T-helper 22 cell (primary cell): ENCODE data around the gene PSMB5.
A peak's percentile ranks its signal among the peaks of the same experiment; 100 is the strongest.

Experiments
- DNase-seq: peaks from one replicate; pipeline ENCODE4 v3.0.0-alpha.2; 2020; ENCODE audit warnings: low read depth

The PSMB5 gene

GRCh38 chr14:23058654-23059504 lies 24.2 kb upstream of the PSMB5 start:
- DNase-seq = no peak

GRCh38 chr14:23057757-23058653 lies 23.3 kb upstream of the PSMB5 start:
- DNase-seq = peak; percentile 62

DNA sequence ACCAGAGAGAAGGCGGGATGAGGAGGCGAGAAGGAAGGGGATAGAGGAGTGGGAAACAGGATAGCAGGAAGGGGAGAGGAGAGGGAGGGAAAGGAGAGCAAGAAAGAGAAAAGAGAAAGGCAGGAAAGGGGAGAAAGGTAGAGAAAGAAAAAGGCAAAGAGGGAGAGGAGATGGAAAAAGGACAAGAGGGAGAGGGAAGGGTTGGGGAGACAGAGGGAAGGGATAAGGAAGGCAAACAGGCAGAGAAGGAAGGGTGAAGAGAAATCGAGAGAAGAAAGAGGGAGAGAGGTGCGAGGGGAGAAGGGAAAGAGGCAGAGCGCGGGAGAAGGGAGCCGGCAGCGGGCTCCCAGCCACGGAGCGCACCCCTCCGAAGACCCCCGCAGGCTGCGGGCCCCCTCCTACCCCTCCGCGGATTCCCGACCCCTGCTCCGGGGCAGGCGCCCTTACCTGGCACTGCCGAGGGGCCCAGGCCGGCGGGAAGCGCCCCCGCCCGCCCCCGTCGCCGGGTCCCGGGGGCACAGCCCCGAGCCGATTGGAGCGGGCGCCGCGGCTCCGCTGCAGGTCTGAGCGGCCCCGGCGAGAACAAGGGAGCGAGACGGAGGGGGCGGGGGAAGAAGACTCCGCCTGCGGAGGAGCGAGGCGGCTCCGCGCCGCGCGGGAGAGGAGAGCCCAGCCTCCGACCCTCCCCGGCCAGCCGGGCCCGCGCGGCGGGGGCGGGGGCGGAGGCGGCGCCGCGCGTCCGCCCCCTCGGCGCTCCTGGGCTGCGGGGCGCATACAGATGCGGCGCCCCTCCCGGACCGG lies 22.5 kb upstream of the PSMB5 start, which contains the start of gene CDH24:
Gene CDH24, minus strand, starts transcription at position 565 of the 801 bp plus-strand sequence. CDS start 1,787 bp downstream, outside the sequence.
- peak; percentile 56 for DNase-seq

- peak; percentile 36 for DNase-seq
Measured at GRCh38 chr14:23056145-23056955, 21.6 kb upstream of the PSMB5 start.

- no peak for DNase-seq
Measured at GRCh38 chr14:23055621-23056144, 21.0 kb upstream of the PSMB5 start.

- DNase-seq = no peak
Measured at GRCh38 chr14:23055147-23055550, 20.4 kb upstream of the PSMB5 start.

- no peak for DNase-seq
Measured at GRCh38 chr14:23054000-23054811, 19.5 kb upstream of the PSMB5 start.

GRCh38 chr14:23053426-23053825 lies 18.7 kb upstream of the PSMB5 start:
- DNase-seq = no peak

DNA sequence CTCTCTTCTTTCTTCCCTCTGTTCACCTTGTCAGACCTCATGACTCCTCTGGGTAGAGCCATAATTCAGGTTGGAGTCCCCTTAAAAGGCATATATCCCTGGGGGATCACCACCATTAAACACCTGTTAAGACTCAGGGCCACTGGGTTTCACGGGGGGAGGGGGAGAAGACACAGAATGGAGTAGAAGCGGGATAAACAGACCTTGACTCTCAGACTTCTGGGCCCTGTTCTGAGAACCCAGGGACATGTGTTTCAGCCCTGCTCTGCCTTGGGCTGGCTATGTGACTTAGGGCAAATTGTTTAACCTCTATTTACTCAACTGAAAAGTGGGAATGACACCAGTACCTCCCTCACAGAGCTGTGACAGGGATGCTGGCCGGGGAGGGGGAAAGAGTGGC lies 18.0 kb upstream of the PSMB5 start:
- DNase-seq = no peak

DNA sequence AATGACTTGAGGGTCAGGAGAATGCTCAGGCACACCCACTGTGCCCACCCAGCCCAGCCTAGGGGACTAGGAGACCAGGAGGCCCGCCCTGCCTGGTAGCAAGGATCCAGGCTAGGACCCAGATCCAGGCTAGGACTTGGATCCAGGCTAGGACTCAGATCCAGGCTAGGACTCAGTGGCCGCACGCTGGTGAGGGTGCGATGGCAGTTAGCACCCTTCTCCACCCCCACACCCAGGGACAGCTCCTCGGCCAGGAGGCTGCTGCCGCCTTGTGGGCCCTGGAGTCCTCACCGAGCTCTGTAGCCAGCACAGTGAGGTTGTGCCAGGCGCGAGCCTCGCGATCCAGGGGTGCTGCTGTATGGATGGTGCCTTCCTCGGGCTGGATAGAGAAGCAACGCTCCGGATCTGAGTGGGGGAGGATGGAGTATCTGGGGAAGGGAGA lies 17.5 kb upstream of the PSMB5 start:
- no peak for DNase-seq

GRCh38 chr14:23051141-23052057 lies 16.7 kb upstream of the PSMB5 start:
- DNase-seq = no peak

GRCh38 chr14:23049011-23049410 lies 14.3 kb upstream of the PSMB5 start:
- DNase-seq = no peak

DNA sequence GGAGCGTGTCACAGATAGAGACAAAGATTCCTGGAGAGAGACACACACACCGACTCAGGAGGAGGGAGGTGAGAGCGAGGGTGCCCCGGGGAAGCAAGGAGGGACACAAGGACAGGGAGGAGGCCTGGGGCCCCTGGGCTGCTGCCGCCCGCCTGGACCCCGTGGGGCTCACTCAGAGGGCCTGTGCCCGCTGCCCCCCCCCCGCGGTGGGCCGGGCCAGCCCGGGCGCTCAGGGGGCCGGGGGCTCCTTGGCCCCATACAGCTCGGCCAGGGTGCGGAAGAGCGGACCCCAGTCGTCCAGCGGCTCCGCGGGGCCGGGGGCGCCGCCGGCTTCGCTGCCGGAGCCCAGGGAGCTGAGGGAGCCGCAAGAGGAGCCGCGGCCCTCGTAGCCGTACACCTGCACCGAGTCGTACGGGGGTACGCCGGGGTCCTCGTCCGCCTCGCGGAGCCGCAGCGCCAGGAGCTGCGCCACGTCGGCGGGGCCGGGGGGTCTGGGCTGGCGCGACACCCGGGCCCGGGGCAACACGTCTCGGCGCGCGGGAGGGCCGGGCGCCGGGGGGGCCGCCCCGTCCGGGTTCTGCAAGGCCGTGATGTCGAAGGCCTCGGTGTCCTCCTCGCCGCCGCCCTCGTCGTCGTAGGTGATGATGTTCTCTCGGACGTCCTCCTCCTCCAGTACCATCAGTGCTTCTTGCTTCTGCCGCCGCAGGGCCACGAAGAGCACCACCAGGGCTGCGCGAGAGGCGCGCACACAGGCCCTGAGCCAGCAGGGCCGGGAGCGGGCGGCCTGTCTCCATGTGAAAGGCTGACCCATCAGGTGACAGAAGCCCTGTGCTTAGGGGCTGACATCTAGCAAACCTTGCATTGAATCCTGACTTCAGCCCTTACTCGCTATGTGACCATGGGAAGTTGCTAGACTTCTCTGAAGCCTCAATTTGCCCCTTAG lies 13.3 kb upstream of the PSMB5 start:
- DNase-seq = no peak

- no peak for DNase-seq
Measured at GRCh38 chr14:23047034-23047634, 12.4 kb upstream of the PSMB5 start.

- DNase-seq = no peak
Measured at GRCh38 chr14:23045419-23046357, 11.0 kb upstream of the PSMB5 start.

- DNase-seq = no peak
Measured at GRCh38 chr14:23044840-23045239, 10.1 kb upstream of the PSMB5 start.
